WTC11 (cell line): ENCODE measurements around the gene SYNE3.

Experiments used
- ATF1 ChIP-seq: sonication (generic); formaldehyde crosslinking; IDR thresholded peaks from 2 replicates; pipeline ENCODE4 v1.8.1; 2023; ENCODE audit warnings: mild to moderate bottlenecking, moderate library complexity, missing genetic modification reagents
- CTCF ChIP-seq: fragments of 200-600 bp; IDR thresholded peaks from 2 replicates; pipeline ENCODE4 v1.8.0; 2022; ENCODE audit warnings: antibody characterized with exemption
- STAT6 ChIP-seq: sonication (generic); formaldehyde crosslinking; conservative IDR thresholded peaks from 2 replicates; pipeline ENCODE4 v1.8.1; 2023; ENCODE audit warnings: mild to moderate bottlenecking, low read depth, missing genetic modification reagents, moderate library complexity
- ZNF121 ChIP-seq: sonication (generic); formaldehyde crosslinking; IDR thresholded peaks from 2 replicates; pipeline ENCODE4 v1.8.0; 2023; ENCODE audit warnings: missing genetic modification reagents

- TF ChIP-seq STAT6 (CRISPR knock-in tag) (no peak), ZNF121 (CRISPR knock-in tag) (no peak), ATF1 (CRISPR knock-in tag) (no peak), CTCF (no peak)
Measured at GRCh38 chr14:95529216-95529615, 12.8 kb upstream of the SYNE3 start.
